GM10248 (cell line): Measurements from ENCODE around the gene INSIG1.

Experiments used
- CTCF ChIA-PET: fragments of 300-600 bp; sonication (Branson Sonifier 250); formaldehyde crosslinking; extraction: SDS; loops from one replicate; lab custom pipeline; 2021; ENCODE audit warnings: antibody characterized with exemption; lab: Yijun Ruan, JAX
- POLR2A ChIA-PET: fragments of 350-650 bp; sonication (Branson Sonifier 250); formaldehyde crosslinking; extraction: SDS; loops from one replicate; lab custom pipeline; 2020; ENCODE audit warnings: antibody characterized with exemption; lab: Yijun Ruan, JAX
- DNase-seq: peaks from one replicate; pipeline ENCODE4 v3.0.0; 2012; ENCODE audit errors: extremely low spot score
- CTCF ChIP-seq: IDR thresholded peaks from 2 replicates; pipeline ENCODE4 v1.5.1; 2012; ENCODE audit warnings: mild to moderate bottlenecking, low read depth; ENCODE audit errors: extremely low read depth, missing control alignments, control extremely low read depth

Gene INSIG1

GRCh38 chr7:155297517-155298287 lies at the start of gene INSIG1:
INSIG1 (plus strand) TSS chr7:155297878; CDS start chr7:155298286, 408 bp downstream.
- DNase-seq, result peak; percentile 98
- POLR2A ChIA-PET, result interaction anchor here (0.6 to 2.4 kb wide), 5 partner anchors 10 to 294 kb away, joined by 3 to 19 read pairs (median 4); partner anchors contain the start of gene PAXIP1
- no peak for TF ChIP-seq CTCF

GRCh38 chr7:155248366-155248756 lies 49.3 kb upstream of the INSIG1 start:
- ChIA-PET POLR2A (no interaction called here), CTCF (interaction anchor here (1.2 kb wide), 1 partner anchor 35 kb away, joined by 3 read pairs; no protein-coding TSS in a partner anchor)
- DNase-seq, result no peak
- TF ChIP-seq CTCF, result no peak

More at GRCh38 chr7:155297517-155298287, at the start of gene INSIG1:
- CTCF ChIA-PET, result interaction anchor here (1.2 to 7.4 kb wide), 5 partner anchors 15 to 371 kb away, joined by 3 to 38 read pairs (median 4); no protein-coding TSS in a partner anchor

- CTCF ChIA-PET, result interaction anchor here (0.8 to 2.2 kb wide), 3 partner anchors 24 to 93 kb away, joined by 3 to 5 read pairs (median 3); no protein-coding TSS in a partner anchor
- POLR2A ChIA-PET, result no interaction called here
- no peak for DNase-seq
- no peak for TF ChIP-seq CTCF
Measured at GRCh38 chr7:155251831-155252230, 45.8 kb upstream of the INSIG1 start.

GRCh38 chr7:155252444-155252887 lies 45.2 kb upstream of the INSIG1 start:
- no peak for TF ChIP-seq CTCF
- POLR2A ChIA-PET, result no interaction called here
- DNase-seq, result no peak
- CTCF ChIA-PET, result interaction anchor here (0.8 to 2.2 kb wide), 5 partner anchors 10 to 325 kb away, joined by 3 to 5 read pairs (median 3); no protein-coding TSS in a partner anchor

- no peak for DNase-seq
- CTCF ChIA-PET, result interaction anchor here (1.1 to 1.3 kb wide), 2 partner anchors 9 to 326 kb away, joined by 3 read pairs; no protein-coding TSS in a partner anchor
- POLR2A ChIA-PET, result no interaction called here
- TF ChIP-seq CTCF, result no peak
Measured at GRCh38 chr7:155252892-155253501, 44.7 kb upstream of the INSIG1 start.

- ChIA-PET CTCF (no interaction called here), POLR2A (no interaction called here)
- no peak for TF ChIP-seq CTCF
- no peak for DNase-seq
Measured at GRCh38 chr7:155254018-155254417, 43.7 kb upstream of the INSIG1 start.
